Ovary (tissue), 3 donors: Measurements from ENCODE around the gene MAP1LC3A.

Experiments
- POLR2A ChIP-seq: fragments of 450-650 bp; IDR thresholded peaks from one replicate; pipeline ENCODE4 v1.6.1; 2017; ENCODE audit warnings: antibody characterized with exemption, mild to moderate bottlenecking, moderate library complexity
- TF ChIP-seq, protein P1 (sequence below), 3 donors: fragments of 450-650 bp in 2 of 3; fragments of 200-600 bp in 1 of 3; IDR thresholded peaks; one replicate each; pipeline versions ENCODE4 v1.5.1 to v1.8.0; 2016 to 2022; ENCODE audit warnings: antibody characterized with exemption in 3 of 3, mild to moderate bottlenecking in 1 of 3
- donor health status: DM: no; HTN: no; CAD: no.

DNA sequence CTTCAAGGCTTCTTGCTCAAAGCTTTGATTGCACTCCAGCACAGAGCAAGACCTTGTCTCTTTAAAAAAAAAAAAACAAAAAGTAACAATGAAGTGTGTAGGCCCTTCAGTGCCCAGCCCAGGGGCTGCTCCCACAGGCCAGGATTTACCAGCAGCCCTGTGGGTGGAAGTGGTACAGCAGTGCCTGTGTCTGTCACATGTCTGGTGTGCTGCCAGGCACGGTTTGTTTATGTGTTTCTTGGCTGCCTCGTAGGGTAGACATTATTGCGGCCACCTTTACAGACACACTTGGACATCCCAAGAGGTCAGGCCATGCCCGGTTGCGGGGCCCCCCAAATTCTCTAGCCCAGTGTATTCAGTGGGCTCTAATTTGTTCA lies 29.6 kb upstream of the MAP1LC3A start:
- no peak for TF ChIP-seq POLR2A
- TF ChIP-seq, protein P1, sequence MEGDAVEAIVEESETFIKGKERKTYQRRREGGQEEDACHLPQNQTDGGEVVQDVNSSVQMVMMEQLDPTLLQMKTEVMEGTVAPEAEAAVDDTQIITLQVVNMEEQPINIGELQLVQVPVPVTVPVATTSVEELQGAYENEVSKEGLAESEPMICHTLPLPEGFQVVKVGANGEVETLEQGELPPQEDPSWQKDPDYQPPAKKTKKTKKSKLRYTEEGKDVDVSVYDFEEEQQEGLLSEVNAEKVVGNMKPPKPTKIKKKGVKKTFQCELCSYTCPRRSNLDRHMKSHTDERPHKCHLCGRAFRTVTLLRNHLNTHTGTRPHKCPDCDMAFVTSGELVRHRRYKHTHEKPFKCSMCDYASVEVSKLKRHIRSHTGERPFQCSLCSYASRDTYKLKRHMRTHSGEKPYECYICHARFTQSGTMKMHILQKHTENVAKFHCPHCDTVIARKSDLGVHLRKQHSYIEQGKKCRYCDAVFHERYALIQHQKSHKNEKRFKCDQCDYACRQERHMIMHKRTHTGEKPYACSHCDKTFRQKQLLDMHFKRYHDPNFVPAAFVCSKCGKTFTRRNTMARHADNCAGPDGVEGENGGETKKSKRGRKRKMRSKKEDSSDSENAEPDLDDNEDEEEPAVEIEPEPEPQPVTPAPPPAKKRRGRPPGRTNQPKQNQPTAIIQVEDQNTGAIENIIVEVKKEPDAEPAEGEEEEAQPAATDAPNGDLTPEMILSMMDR (IDR thresholded peaks at IDR 0.05): no peak
